SK-N-SH treated with all-trans-retinoic acid at 6 μM for 48 hours (cell line): ENCODE results near the gene RUFY3.
"Not testable (repeated sequence)": the region's sequence is repeated elsewhere in the genome, so short reads cannot be mapped to it uniquely, and the experiment has no call there.

Source experiments
- ATAC-seq: fragments of 200-7000 bp; cut with Tn5 transposase; 3 replicates; pipeline ENCODE4 v1.9.1; 2020; ENCODE audit warnings: mild to moderate bottlenecking, moderate library complexity
- ARNTL ChIP-seq: fragments of 450-650 bp; formaldehyde crosslinking; IDR thresholded peaks from 2 replicates; pipeline ENCODE4 v1.5.0; 2020; ENCODE audit warnings: low read depth, mild to moderate bottlenecking, moderate library complexity, borderline replicate concordance
- BACH2 ChIP-seq: fragments of 250-450 bp; sonication (Bioruptor Pico); IDR thresholded peaks from 2 replicates; pipeline ENCODE4 v1.9.0; 2021; ENCODE audit warnings: mild to moderate bottlenecking, borderline replicate concordance
- CSDC2 ChIP-seq: fragments of 250-450 bp; sonication (Bioruptor Pico); IDR thresholded peaks from 2 replicates; pipeline ENCODE4 v1.5.0; 2020; ENCODE audit warnings: mild to moderate bottlenecking, moderate library complexity
- GLIS3 ChIP-seq: fragments of 250-450 bp; sonication (Bioruptor Pico); IDR thresholded peaks from 2 replicates; pipeline ENCODE4 v1.5.0; 2020; ENCODE audit warnings: mild to moderate bottlenecking, moderate library complexity
- ISL1 ChIP-seq: fragments of 250-450 bp; sonication (Bioruptor Pico); IDR thresholded peaks from 2 replicates; pipeline ENCODE4 v2.1.2; 2022; ENCODE audit warnings: mild to moderate bottlenecking, moderate library complexity
- OSR1 ChIP-seq: fragments of 250-450 bp; sonication (Bioruptor Pico); IDR thresholded peaks from 2 replicates; pipeline ENCODE4 v1.8.0; 2022; ENCODE audit warnings: moderate library complexity, mild to moderate bottlenecking, inconsistent platforms
- PATZ1 ChIP-seq: fragments of 250-450 bp; sonication (Bioruptor Pico); IDR thresholded peaks from 2 replicates; pipeline ENCODE4 v1.8.0; 2020; ENCODE audit warnings: mild to moderate bottlenecking, moderate library complexity, borderline replicate concordance
- PPARA ChIP-seq: fragments of 250-450 bp; sonication (Bioruptor Pico); IDR thresholded peaks from 2 replicates; pipeline ENCODE4 v1.5.0; 2020; ENCODE audit warnings: mild to moderate bottlenecking, borderline replicate concordance
- RARB ChIP-seq: fragments of 250-450 bp; sonication (Bioruptor Pico); IDR thresholded peaks from 2 replicates; pipeline ENCODE4 v1.8.0; 2021; ENCODE audit warnings: mild to moderate bottlenecking, moderate library complexity
- SNAI2 ChIP-seq: fragments of 250-450 bp; sonication (Bioruptor Pico); IDR thresholded peaks from 2 replicates; pipeline ENCODE4 v1.5.0; 2020; ENCODE audit warnings: mild to moderate bottlenecking, moderate library complexity
- ZC3H10 ChIP-seq: fragments of 250-450 bp; sonication (Bioruptor Pico); IDR thresholded peaks from 2 replicates; pipeline ENCODE4 v1.5.1; 2021; ENCODE audit warnings: mild to moderate bottlenecking, moderate library complexity
- ZFP30 ChIP-seq: fragments of 450-650 bp; formaldehyde crosslinking; IDR thresholded peaks from 2 replicates; pipeline ENCODE4 v1.5.0; 2022; ENCODE audit warnings: mild to moderate bottlenecking, moderate library complexity
- ZNF70 ChIP-seq: fragments of 450-650 bp; formaldehyde crosslinking; IDR thresholded peaks from 2 replicates; pipeline ENCODE4 v1.5.0; 2020; ENCODE audit warnings: mild to moderate bottlenecking, moderate library complexity
- ZNF8 ChIP-seq: fragments of 450-650 bp; formaldehyde crosslinking; IDR thresholded peaks from 2 replicates; pipeline ENCODE4 v1.5.0; 2020; ENCODE audit warnings: mild to moderate bottlenecking, moderate library complexity
- TF ChIP-seq, protein P1 (sequence below): fragments of 250-450 bp; sonication (Bioruptor Pico); IDR thresholded peaks from 2 replicates; pipeline ENCODE4 v1.5.0; 2020; ENCODE audit warnings: mild to moderate bottlenecking, moderate library complexity
- TF ChIP-seq, protein P2 (sequence below): fragments of 250-450 bp; sonication (Bioruptor Pico); IDR thresholded peaks from 2 replicates; pipeline ENCODE4 v1.8.0; 2021; ENCODE audit warnings: low read depth, mild to moderate bottlenecking, moderate library complexity, borderline replicate concordance
- TF ChIP-seq, protein P3 (sequence below): fragments of 250-450 bp; sonication (Bioruptor Pico); IDR thresholded peaks from 2 replicates; pipeline ENCODE4 v1.5.1; 2020; ENCODE audit warnings: low read depth, mild to moderate bottlenecking, moderate library complexity

Gene RUFY3

GRCh38 chr4:70691661-70692060 lies 30.1 kb upstream of the RUFY3 start:
- ATAC-seq: no peak
- TF ChIP-seq ZC3H10 (CRISPR knock-in tag): no peak
- no peak for TF ChIP-seq PATZ1 (CRISPR knock-in tag)
- TF ChIP-seq, protein P1, sequence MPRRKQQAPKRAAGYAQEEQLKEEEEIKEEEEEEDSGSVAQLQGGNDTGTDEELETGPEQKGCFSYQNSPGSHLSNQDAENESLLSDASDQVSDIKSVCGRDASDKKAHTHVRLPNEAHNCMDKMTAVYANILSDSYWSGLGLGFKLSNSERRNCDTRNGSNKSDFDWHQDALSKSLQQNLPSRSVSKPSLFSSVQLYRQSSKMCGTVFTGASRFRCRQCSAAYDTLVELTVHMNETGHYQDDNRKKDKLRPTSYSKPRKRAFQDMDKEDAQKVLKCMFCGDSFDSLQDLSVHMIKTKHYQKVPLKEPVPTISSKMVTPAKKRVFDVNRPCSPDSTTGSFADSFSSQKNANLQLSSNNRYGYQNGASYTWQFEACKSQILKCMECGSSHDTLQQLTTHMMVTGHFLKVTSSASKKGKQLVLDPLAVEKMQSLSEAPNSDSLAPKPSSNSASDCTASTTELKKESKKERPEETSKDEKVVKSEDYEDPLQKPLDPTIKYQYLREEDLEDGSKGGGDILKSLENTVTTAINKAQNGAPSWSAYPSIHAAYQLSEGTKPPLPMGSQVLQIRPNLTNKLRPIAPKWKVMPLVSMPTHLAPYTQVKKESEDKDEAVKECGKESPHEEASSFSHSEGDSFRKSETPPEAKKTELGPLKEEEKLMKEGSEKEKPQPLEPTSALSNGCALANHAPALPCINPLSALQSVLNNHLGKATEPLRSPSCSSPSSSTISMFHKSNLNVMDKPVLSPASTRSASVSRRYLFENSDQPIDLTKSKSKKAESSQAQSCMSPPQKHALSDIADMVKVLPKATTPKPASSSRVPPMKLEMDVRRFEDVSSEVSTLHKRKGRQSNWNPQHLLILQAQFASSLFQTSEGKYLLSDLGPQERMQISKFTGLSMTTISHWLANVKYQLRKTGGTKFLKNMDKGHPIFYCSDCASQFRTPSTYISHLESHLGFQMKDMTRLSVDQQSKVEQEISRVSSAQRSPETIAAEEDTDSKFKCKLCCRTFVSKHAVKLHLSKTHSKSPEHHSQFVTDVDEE (CRISPR knock-in tag): no peak
- TF ChIP-seq PPARA (CRISPR knock-in tag): no peak
- TF ChIP-seq RARB (CRISPR knock-in tag): no peak
- TF ChIP-seq, protein P2, sequence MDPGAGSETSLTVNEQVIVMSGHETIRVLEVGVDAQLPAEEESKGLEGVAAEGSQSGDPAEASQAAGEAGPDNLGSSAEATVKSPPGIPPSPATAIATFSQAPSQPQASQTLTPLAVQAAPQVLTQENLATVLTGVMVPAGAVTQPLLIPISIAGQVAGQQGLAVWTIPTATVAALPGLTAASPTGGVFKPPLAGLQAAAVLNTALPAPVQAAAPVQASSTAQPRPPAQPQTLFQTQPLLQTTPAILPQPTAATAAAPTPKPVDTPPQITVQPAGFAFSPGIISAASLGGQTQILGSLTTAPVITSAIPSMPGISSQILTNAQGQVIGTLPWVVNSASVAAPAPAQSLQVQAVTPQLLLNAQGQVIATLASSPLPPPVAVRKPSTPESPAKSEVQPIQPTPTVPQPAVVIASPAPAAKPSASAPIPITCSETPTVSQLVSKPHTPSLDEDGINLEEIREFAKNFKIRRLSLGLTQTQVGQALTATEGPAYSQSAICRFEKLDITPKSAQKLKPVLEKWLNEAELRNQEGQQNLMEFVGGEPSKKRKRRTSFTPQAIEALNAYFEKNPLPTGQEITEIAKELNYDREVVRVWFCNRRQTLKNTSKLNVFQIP: no peak
- no peak for TF ChIP-seq SNAI2 (CRISPR knock-in tag)
- no peak for TF ChIP-seq OSR1 (CRISPR knock-in tag)
- no peak for TF ChIP-seq GLIS3
- no peak for TF ChIP-seq CSDC2 (CRISPR knock-in tag)
- no peak for TF ChIP-seq BACH2 (CRISPR knock-in tag)
- TF ChIP-seq ZFP30 (CRISPR knock-in tag): no peak
- no peak for TF ChIP-seq ZNF8 (CRISPR knock-in tag)
- TF ChIP-seq, protein P3, sequence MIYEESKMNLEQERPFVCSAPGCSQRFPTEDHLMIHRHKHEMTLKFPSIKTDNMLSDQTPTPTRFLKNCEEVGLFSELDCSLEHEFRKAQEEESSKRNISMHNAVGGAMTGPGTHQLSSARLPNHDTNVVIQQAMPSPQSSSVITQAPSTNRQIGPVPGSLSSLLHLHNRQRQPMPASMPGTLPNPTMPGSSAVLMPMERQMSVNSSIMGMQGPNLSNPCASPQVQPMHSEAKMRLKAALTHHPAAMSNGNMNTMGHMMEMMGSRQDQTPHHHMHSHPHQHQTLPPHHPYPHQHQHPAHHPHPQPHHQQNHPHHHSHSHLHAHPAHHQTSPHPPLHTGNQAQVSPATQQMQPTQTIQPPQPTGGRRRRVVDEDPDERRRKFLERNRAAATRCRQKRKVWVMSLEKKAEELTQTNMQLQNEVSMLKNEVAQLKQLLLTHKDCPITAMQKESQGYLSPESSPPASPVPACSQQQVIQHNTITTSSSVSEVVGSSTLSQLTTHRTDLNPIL: no peak
- no peak for TF ChIP-seq ARNTL (CRISPR knock-in tag)
- TF ChIP-seq ZNF70: no peak

DNA sequence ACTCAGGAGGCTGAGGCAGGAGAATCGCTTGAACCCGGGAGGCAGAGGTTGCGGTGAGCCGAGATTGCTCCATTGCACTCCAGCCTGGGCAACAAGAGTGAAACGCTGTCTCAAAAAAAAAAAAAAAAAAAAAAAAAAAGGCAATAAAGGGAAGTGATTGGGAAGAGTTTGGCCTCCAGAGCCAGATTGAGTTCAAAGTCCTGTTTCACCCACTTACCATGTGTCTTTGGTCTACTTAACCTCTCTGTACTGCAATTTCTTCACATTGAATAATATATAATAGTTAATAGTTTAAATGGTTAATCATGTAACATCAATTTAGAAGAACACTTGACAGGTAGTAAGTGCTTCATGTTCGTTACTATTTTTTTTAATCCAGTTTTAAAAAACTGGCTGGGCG lies 27.1 kb upstream of the RUFY3 start:
- not testable (repeated sequence) for ATAC-seq

GRCh38 chr4:70698435-70698834 lies 23.3 kb upstream of the RUFY3 start:
- not testable (repeated sequence) for ATAC-seq

GRCh38 chr4:70700712-70701111 lies 21.1 kb upstream of the RUFY3 start:
- TF ChIP-seq ZNF8 (CRISPR knock-in tag): no peak
- no peak for TF ChIP-seq ISL1 (CRISPR knock-in tag)
- ATAC-seq: no peak

- TF ChIP-seq PATZ1 (CRISPR knock-in tag) (no peak), BACH2 (CRISPR knock-in tag) (no peak), ZNF70 (no peak), ZNF8 (CRISPR knock-in tag) (no peak)
These were observed 20.5 kb upstream of the RUFY3 start for GRCh38 chr4:70701271-70701670.

GRCh38 chr4:70702592-70702991 lies 19.2 kb upstream of the RUFY3 start:
- ATAC-seq: not testable (repeated sequence)

More at GRCh38 chr4:70701271-70701670, 20.5 kb upstream of the RUFY3 start:
- no peak for ATAC-seq
